ENCODE data around the gene CCDC157.

Gene CCDC157

DNA sequence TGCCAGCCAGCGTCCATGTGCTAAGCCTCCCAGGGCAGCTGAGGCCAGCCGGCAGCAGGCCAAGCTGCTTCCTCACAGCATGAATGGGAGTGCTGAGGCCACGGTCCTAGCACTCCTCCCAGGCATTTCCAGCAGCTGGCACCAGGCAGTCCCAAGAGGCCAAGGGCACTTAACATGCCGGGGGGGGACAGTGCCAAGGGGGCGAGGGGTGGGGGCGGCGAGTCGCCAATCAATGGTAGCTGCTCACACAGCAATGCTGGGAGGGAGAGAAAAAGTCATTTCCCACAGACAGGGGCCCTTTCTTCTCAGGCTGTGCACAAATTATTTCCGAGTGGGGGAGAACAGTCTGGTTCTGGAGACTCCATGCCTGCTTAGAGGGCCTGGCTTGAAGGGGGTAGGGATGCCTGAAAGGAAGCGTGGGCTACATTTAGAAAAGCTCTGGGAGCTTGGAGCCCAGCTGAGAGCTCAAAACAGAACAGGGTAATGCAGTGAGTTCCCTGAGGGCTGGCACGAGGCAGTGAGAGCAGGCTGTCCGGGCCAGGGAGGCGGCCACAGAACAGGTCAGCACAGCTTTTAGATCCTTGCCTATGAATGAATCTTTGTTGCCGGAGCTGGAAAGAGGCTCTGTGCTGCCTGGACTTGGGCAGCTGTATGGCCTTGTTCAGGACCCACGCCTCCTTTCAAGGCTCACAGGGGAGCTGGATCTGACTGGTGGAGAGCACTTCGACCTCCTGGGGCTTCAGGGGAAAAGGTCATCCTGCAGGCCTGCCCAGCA, 15.7 kb upstream of the CCDC157 start:
- DNase-seq (ENCODE audit: insufficient read length, low spot score) (no peak), FAIRE-seq (no peak)

DNA sequence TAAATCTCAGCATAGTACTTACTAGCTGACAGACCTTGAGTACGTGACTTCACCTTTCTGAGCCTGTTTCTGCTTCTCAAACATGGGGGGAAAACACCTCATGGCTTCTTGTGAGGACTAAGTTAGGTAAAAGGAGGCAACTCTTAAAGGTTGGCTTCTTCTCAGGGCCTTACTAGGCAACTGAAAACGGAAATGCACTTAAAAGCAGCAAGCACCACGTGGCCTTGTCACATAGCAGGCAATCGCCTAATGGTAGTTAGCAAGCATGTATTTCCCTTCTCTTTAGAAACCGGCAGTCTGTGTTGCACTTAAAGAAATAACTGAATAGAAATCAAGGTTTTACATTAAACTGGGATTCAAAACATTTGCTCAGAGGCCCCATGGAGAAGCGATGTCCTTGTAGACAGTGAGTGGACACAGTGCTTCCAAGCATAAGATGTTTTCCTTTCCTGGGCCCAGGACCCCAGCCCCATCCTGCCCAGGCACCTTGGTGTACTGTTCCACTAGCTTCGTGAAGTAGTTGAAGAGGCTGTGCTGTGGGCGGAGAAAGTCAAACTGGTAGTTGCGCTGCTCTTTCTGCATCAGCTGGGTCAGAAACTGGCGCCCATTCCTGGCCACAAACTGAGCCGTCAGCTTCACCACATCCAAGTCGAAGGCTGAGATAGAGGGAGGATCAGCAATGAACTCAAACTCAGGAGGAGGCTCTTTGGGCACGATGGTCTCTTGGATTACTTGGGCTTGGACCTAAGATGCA, 12.2 kb upstream of the CCDC157 start:
- no peak for DNase-seq (ENCODE audit: insufficient read length, low spot score)
- TF ChIP-seq, protein P1, sequence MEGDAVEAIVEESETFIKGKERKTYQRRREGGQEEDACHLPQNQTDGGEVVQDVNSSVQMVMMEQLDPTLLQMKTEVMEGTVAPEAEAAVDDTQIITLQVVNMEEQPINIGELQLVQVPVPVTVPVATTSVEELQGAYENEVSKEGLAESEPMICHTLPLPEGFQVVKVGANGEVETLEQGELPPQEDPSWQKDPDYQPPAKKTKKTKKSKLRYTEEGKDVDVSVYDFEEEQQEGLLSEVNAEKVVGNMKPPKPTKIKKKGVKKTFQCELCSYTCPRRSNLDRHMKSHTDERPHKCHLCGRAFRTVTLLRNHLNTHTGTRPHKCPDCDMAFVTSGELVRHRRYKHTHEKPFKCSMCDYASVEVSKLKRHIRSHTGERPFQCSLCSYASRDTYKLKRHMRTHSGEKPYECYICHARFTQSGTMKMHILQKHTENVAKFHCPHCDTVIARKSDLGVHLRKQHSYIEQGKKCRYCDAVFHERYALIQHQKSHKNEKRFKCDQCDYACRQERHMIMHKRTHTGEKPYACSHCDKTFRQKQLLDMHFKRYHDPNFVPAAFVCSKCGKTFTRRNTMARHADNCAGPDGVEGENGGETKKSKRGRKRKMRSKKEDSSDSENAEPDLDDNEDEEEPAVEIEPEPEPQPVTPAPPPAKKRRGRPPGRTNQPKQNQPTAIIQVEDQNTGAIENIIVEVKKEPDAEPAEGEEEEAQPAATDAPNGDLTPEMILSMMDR (IDR thresholded peaks at IDR 0.05; ENCODE audit: insufficient read depth, missing control alignments): no peak
- FAIRE-seq: no peak

More for the DNA sequence above, 15.7 kb upstream of the CCDC157 start:
- TF ChIP-seq, protein P1 (IDR thresholded peaks at IDR 0.05; ENCODE audit: insufficient read depth, missing control alignments): no peak

DNA sequence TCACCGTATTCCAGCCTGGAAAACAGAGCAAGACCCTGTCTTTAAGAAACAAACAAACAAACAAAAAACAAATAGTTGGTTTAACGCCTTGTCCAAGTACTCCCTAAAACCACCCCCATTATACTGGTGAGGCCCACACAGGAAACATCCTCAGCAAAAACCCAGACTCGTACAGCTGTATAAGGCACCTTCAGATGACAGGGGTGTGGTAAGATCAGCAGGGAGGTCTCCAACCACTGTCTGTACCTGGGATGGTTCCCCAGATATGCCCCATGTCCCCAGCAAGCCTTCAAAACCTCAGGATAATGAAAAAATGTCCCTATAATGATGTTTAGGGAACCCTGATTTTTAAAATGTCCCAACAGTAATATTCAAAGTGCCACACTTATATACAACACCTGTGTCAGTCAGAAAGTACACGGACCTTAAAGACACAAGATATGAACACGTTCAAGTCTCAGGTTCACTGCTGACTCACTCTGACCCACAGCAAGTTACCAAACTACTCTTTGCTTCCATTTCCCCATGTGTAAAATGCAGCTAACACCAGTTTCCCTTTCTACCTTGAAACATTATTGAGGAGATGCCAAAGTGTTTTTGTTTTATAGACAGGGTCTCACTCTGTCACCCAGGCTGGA, 9.4 kb upstream of the CCDC157 start:
- no peak for DNase-seq (ENCODE audit: insufficient read length, low spot score)
- FAIRE-seq: no peak
- TF ChIP-seq, protein P1 (IDR thresholded peaks at IDR 0.05; ENCODE audit: insufficient read depth, missing control alignments): no peak

DNA sequence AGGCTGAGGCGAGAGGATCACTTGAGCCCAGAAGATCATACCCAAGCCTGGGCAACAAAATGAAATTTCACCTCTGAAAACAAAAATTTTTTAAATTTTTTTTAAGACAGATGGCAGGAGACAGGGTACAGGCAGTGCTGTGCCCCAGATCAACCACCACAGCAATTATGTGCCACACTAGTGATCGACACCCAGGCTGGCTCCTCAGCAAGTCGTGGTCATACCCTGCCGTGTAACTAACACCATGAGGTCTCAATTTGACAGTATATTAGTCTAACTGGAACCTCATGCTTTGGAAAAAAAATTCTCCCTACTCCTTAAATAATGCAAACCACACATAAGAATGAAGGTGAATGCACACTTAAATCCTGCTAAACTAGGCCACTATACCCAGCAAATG, 8.4 kb upstream of the CCDC157 start:
- DNase-seq (ENCODE audit: insufficient read length, low spot score): no peak
- FAIRE-seq: no peak
- TF ChIP-seq, protein P1 (IDR thresholded peaks at IDR 0.05; ENCODE audit: insufficient read depth, missing control alignments): no peak

DNA sequence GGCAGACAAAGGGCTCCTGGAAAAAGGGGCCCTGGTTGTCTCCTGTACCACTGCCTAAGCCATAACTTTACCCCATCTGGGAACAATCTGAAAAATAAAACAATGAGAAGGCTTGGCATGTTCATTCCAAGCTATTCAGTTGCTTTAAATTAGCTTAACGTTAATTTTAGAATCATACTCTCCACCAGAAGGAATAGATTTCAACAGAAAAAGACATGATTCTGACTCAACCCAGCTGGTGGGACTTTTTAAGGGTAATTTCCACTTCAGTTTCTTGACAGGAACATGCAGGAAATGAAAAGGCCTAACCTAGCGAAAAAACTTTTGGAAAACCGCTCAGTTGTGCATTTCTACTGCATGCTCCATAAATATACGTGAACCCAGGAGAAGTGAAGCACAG, 8.0 kb upstream of the CCDC157 start:
- TF ChIP-seq, protein P1 (IDR thresholded peaks at IDR 0.05; ENCODE audit: insufficient read depth, missing control alignments): no peak
- FAIRE-seq: no peak
- no peak for DNase-seq (ENCODE audit: insufficient read length, low spot score)

DNA sequence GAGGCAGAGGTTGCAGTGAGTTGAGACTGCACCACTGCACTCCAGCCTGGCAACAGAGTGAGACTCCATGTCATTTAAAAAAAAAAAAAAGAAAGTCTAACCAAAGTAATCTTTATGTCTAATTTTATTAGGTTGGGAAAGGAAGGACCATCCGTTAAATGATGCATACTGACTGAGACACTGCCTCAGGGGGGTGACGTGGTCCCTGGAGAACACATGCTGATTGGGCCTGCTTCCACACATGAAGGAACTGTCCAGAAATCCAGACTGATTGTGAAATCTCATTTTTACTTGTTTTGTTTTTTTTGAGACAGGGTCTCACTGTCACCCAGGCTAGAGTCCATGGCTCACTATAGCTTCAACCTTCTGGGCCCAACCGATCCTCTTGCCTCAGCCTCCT, 5.6 kb upstream of the CCDC157 start:
- DNase-seq (ENCODE audit: insufficient read length, low spot score): no peak
- TF ChIP-seq, protein P1 (IDR thresholded peaks at IDR 0.05; ENCODE audit: insufficient read depth, missing control alignments): no peak
- no peak for FAIRE-seq
